ENCODE results near the gene CREG2. TPM values are rescaled to one million over a fixed set of nuclear protein-coding genes. Genes with fewer than 3 reads are reported as not detected.

CREG2 gene
- polyA plus RNA-seq, 1 donor from 2014 or later: 1.2 TPM

GRCh38 chr2:101337877-101338276, 49.4 kb downstream of the CREG2 start:
- H3K9ac ChIP-seq (ENCODE audit: low read length): no peak overlapping the region
- no peaks in the 10 kb centered on the region for H3K79me2 ChIP-seq (replicated peaks; ENCODE audit: insufficient read depth, low read length)
- no peaks in the 10 kb centered on the region for H3F3A ChIP-seq (ENCODE audit: insufficient read depth, low read length, poor library complexity, severe bottlenecking)
- no peak overlapping the region for H3K4me3 ChIP-seq (ENCODE audit: low read length)
- TF ChIP-seq TAF1 (IDR thresholded peaks at IDR 0.05; ENCODE audit: low read depth) (no peak), CTCF (IDR thresholded peaks at IDR 0.05; ENCODE audit: poor library complexity, severe bottlenecking) (no peak), POLR2AphosphoS5 (IDR thresholded peaks at IDR 0.05) (no peak), MXI1 (conservative IDR thresholded peaks at IDR 0.05; ENCODE audit: poor library complexity, severe bottlenecking) (no peak), REST (IDR thresholded peaks at IDR 0.05; ENCODE audit: borderline replicate concordance) (no peak), EP300 (conservative IDR thresholded peaks at IDR 0.05; ENCODE audit: poor library complexity, severe bottlenecking) (no peak), SMC3 (conservative IDR thresholded peaks at IDR 0.05; ENCODE audit: poor library complexity) (no peak), EZH2 (IDR thresholded peaks at IDR 0.05; ENCODE audit: borderline replicate concordance, insufficient read depth, low read length, poor library complexity, severe bottlenecking) (no peak), RAD21 (conservative IDR thresholded peaks at IDR 0.05) (no peak)
- no peak overlapping the region for H2AFZ ChIP-seq (ENCODE audit: low read depth, low read length)
- no peak overlapping the region for H3K27ac ChIP-seq (ENCODE audit: low read length)
- H3K9me3 ChIP-seq (ENCODE audit: low read length): no peaks in the 10 kb centered on the region
- H3K4me2 ChIP-seq (ENCODE audit: low read length): no peak overlapping the region
- H3K9me2 ChIP-seq (ENCODE audit: insufficient read depth, low read length): no peaks in the 10 kb centered on the region
- H4K20me1 ChIP-seq (ENCODE audit: insufficient read depth): no peaks in the 10 kb centered on the region
- no peaks in the 10 kb centered on the region for H3K36me3 ChIP-seq (ENCODE audit: insufficient read depth, low read length)
- no peaks in the 10 kb centered on the region for H3K27me3 ChIP-seq (ENCODE audit: insufficient read depth, low read depth, low read length)

- TF ChIP-seq EP300 (conservative IDR thresholded peaks at IDR 0.05; ENCODE audit: poor library complexity, severe bottlenecking): no peak
- no peak for TF ChIP-seq EZH2 (IDR thresholded peaks at IDR 0.05; ENCODE audit: borderline replicate concordance, insufficient read depth, low read length, poor library complexity, severe bottlenecking)
- H3K9me2 ChIP-seq (ENCODE audit: insufficient read depth, low read length): no peaks in the 10 kb centered on the region
Measured at GRCh38 chr2:101332885-101333766, 54.2 kb downstream of the CREG2 start.

More at GRCh38 chr2:101332885-101333766, 54.2 kb downstream of the CREG2 start:
- Histone ChIP-seq H3K9ac (ENCODE audit: low read length) (no peak overlapping the region), H3F3A (ENCODE audit: insufficient read depth, low read length, poor library complexity, severe bottlenecking) (no peaks in the 10 kb centered on the region), H3K27ac (ENCODE audit: low read length) (no peak overlapping the region), H4K20me1 (ENCODE audit: insufficient read depth) (no peaks in the 10 kb centered on the region), H3K79me2 (replicated peaks; ENCODE audit: insufficient read depth, low read length) (no peaks in the 10 kb centered on the region), H3K9me3 (ENCODE audit: low read length) (no peaks in the 10 kb centered on the region), H3K36me3 (ENCODE audit: insufficient read depth, low read length) (no peaks in the 10 kb centered on the region), H3K4me3 (ENCODE audit: low read length) (no peak overlapping the region), H2AFZ (ENCODE audit: low read depth, low read length) (no peak overlapping the region), H3K4me2 (ENCODE audit: low read length) (no peak overlapping the region), H3K27me3 (ENCODE audit: insufficient read depth, low read depth, low read length) (no peaks in the 10 kb centered on the region)

Data from neural cell (in vitro differentiated cells).